Peyer's patch (tissue), 4 donors: ENCODE data around the gene FABP3. TPM values are rescaled to one million over a fixed set of nuclear protein-coding genes. Genes with fewer than 3 reads are reported as not detected.

ENCODE experiments used
- DNase-seq, 3 donors: peaks; one replicate each; pipeline ENCODE4 v3.0.0-alpha.2; 2017 to 2019
- H3K27ac ChIP-seq, 4 donors: fragments of 200-600 bp; sonication (generic); one replicate each; pipeline ENCODE4 v1.5.1; 2016 to 2019
- H3K27me3 ChIP-seq, 2 donors: fragments of 200-600 bp; sonication (generic); one replicate each; pipeline ENCODE4 v1.5.1; 2019
- H3K36me3 ChIP-seq, 3 donors: fragments of 200-600 bp; sonication (generic); one replicate each; pipeline ENCODE4 v1.5.1; 2016 to 2019
- H3K4me1 ChIP-seq, 4 donors: fragments of 200-600 bp; sonication (generic); one replicate each; pipeline ENCODE4 v1.5.1; 2016 to 2019
- H3K4me3 ChIP-seq, 4 donors: fragments of 200-600 bp; sonication (generic); 1 replicate in 3 of 4; 2 replicates in 1 of 4; pipeline ENCODE4 v1.5.1; 2016 to 2019; ENCODE audit warnings: mild to moderate bottlenecking in 1 of 4
- H3K9me3 ChIP-seq, 4 donors: fragments of 200-600 bp; sonication (generic); one replicate each; pipeline ENCODE4 v1.5.1; 2016 to 2019; ENCODE audit warnings: mild to moderate bottlenecking in 1 of 4
- POLR2A ChIP-seq, 2 donors: fragments of 450-650 bp; IDR thresholded peaks; one replicate each; pipeline ENCODE4 v1.5.1; 2017; ENCODE audit warnings: antibody characterized with exemption in 2 of 2, mild to moderate bottlenecking in 2 of 2, moderate library complexity in 2 of 2
- total RNA-seq, 4 donors: library from RNA; depleted of rRNA; stranded (reverse); fragments of >200 nt; gene quantifications; one replicate each; pipeline ENCODE4 v1.1.0, GENCODE V29; 2016
- TF ChIP-seq, protein P1 (sequence below), 6 experiments: fragments of 450-650 bp in 4 of 6; fragments of 200-600 bp in 2 of 6; sonication (generic) in 1 of 6; IDR thresholded peaks; one replicate each; pipeline ENCODE4 v1.5.1; 2017 to 2019; ENCODE audit warnings: antibody characterized with exemption in 6 of 6, mild to moderate bottlenecking in 3 of 6, moderate library complexity in 1 of 6

FABP3 gene
- total RNA-seq, 4 donors from 2014 or later: 2.7 to 15.7 TPM; not detected in 2

DNA sequence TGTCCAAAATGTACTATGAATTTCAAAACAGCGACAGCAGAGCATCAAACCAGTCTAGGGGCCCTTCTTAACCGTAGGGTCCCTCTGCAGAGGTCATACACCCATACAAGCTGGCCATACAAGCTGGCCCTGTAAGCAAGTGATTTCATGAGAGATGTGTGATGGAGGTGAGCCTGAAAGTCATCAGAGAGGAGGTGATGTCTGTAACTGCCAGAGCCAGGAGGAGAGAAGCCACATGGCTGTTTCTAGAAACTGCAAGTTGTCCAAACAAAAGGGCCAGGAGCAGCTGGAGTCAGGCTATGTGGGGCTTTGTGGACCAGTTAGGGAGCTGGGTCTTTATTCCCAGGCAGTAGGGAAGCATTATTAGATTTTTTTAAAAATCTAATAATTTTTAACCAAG, 25.4 kb upstream of the FABP3 start:
- TF ChIP-seq, protein P1, sequence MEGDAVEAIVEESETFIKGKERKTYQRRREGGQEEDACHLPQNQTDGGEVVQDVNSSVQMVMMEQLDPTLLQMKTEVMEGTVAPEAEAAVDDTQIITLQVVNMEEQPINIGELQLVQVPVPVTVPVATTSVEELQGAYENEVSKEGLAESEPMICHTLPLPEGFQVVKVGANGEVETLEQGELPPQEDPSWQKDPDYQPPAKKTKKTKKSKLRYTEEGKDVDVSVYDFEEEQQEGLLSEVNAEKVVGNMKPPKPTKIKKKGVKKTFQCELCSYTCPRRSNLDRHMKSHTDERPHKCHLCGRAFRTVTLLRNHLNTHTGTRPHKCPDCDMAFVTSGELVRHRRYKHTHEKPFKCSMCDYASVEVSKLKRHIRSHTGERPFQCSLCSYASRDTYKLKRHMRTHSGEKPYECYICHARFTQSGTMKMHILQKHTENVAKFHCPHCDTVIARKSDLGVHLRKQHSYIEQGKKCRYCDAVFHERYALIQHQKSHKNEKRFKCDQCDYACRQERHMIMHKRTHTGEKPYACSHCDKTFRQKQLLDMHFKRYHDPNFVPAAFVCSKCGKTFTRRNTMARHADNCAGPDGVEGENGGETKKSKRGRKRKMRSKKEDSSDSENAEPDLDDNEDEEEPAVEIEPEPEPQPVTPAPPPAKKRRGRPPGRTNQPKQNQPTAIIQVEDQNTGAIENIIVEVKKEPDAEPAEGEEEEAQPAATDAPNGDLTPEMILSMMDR (IDR thresholded peaks at IDR 0.05): no peak
- no peak for TF ChIP-seq POLR2A (IDR thresholded peaks at IDR 0.05)
- H3K4me1 ChIP-seq: peaks cover 0 to 6% (median 2%) of the 10 kb centered on the region in 4 donors
- no peak overlapping the region for H3K4me3 ChIP-seq
- H3K9me3 ChIP-seq: no peaks in the 10 kb centered on the region
- H3K27me3 ChIP-seq: no peaks in the 10 kb centered on the region
- H3K27ac ChIP-seq: no peak overlapping the region
- H3K36me3 ChIP-seq: no peaks in the 10 kb centered on the region
- DNase-seq: no peak

DNA sequence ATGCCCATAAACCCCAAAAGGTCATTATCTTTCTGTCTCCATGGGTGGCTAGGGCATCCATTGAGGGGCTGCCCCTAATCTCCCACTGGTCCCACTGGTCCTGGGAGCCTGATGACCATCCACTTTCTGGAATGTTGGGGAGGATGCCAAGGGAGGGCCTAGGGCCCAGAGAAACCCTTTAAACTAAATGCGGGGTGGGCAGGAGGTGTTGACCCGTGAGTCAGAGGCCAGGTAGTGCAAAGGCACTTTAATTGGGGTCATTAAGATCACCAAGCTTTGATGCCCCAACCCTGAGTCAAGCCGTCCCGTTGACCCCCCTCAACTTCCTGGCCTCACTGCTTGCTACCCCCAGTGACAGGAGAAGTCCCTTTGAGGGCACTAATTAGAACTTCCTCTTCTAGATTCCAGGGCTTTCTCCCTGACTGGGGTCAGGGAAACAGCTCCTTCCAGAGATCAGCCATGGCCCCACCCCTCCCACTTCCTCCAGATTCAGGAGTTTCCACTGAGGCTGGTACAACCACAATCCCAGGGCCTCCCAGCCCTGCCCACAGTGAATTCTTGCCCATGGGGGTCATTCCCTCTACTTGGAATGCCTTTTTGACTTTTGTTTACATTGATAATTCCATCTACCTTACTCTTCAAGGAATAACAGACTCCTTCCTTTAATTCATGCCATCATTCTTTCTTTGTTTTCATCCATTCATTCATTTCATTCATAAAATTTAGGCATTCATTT, 24.7 kb upstream of the FABP3 start:
- no peak for TF ChIP-seq POLR2A (IDR thresholded peaks at IDR 0.05)
- TF ChIP-seq, protein P1 (IDR thresholded peaks at IDR 0.05): no peak
- Histone ChIP-seq H3K36me3 (no peaks in the 10 kb centered on the region), H3K9me3 (no peaks in the 10 kb centered on the region), H3K27ac (no peak overlapping the region), H3K4me1 (peaks cover 0 to 6% (median 2%) of the 10 kb centered on the region in 4 donors), H3K4me3 (no peak overlapping the region), H3K27me3 (no peaks in the 10 kb centered on the region)
- DNase-seq: no peak

DNA sequence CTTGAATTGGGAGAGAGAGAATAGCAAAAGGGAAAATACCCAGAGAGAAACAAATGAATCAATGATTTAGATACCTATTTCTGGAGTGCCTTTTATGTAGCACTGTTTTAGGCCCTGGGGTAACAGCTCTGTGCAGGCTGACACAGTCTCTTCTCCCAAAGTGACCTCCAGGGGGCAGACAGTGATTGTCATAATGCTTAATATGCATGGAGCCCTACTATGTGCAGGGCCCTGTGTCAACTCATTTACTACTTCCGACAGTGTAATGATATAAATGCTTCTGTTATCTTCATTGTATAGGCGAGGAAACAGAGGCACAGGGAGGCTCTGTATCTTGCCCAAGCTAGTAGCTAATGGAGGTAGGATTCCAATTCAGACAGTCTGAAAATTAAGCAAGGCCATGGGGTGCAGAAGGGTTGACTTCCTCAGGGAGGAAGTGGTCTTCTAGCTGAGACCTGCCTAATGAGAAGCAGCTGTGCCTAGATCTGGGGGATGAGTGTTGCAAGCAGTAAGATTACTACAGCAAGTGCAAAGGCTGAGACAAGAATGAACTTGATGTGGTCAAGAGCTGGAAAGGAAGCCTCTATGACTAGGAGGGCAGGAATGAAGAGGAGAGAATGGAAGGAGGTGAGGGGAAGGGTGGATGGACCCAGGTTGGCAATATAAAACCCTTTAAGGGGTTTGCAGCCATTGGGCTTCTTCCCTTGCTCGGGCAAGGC, 23.9 kb upstream of the FABP3 start:
- no peak for DNase-seq
- H3K27me3 ChIP-seq: no peaks in the 10 kb centered on the region
- peaks cover 0 to 6% (median 2%) of the 10 kb centered on the region in 4 donors for H3K4me1 ChIP-seq
- H3K27ac ChIP-seq: no peak overlapping the region
- no peak for TF ChIP-seq POLR2A (IDR thresholded peaks at IDR 0.05)
- TF ChIP-seq, protein P1 (IDR thresholded peaks at IDR 0.05): peak in 3 of 6 experiments; percentile 5 to 30 (median 26)
- no peaks in the 10 kb centered on the region for H3K9me3 ChIP-seq
- no peaks in the 10 kb centered on the region for H3K36me3 ChIP-seq
- no peak overlapping the region for H3K4me3 ChIP-seq

DNA sequence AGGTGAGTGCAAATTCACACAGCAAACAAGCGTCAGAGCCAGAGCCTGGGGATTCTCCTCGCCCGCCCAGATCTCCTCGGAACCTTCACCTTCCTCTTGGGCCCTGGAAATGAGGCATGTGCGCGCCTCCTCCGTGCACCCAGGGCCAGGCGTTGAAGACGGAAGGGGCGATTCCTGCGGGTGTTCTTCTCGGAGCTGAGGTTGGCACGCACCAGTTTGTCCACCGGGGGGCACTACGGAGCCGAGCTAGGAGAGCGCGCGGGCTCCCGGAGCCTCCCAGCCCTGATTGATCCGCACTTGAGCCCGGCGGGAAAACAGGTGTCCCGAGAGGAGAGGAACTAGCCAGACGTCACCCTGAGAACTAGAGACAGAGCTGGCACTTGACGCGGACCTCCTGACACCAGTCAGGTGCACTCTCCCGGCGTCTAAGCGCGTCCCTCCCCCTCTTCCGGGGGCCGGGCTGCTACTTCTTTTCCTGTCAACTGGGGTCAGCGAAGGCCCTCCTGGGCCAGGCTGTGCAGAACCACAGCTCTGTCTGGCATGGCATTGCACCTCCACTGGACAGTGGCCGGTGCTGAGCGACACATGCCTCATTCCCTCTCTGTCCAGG, 21.8 kb upstream of the FABP3 start:
- Histone ChIP-seq H3K27ac (no peak overlapping the region), H3K27me3 (no peaks in the 10 kb centered on the region), H3K4me1 (peaks cover 0 to 6% (median 2%) of the 10 kb centered on the region in 4 donors), H3K9me3 (no peaks in the 10 kb centered on the region), H3K4me3 (peak overlapping the region; percentile 24 to 49 (median 32)), H3K36me3 (no peaks in the 10 kb centered on the region)
- peak in 1 of 2 donors; percentile 6 for TF ChIP-seq POLR2A (IDR thresholded peaks at IDR 0.05)
- TF ChIP-seq, protein P1 (IDR thresholded peaks at IDR 0.05): peak; percentile 64 to 92 (median 88)
- DNase-seq: peak; percentile 80 to 94 (median 94)

DNA sequence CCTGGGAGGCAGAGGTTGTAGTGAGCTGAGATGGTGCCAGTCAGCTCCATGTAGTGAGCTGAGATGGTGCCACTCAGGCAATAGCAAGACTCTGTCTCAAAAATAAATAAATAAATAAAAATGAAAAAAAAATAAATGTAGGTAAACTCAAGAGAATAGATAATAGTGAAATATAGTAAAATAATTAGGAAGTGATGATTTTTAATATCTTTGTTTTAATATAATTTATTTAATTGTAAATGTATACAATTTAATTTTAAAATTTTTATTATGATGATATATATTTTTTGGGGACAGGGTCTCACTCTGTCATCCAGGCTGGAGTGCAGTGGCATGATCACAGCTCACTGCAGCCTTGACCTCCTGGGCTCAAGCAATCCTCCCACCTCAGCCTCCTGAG, 20.6 kb upstream of the FABP3 start:
- no peak for DNase-seq
- TF ChIP-seq, protein P1 (IDR thresholded peaks at IDR 0.05): no peak
- TF ChIP-seq POLR2A (IDR thresholded peaks at IDR 0.05): no peak
- no peaks in the 10 kb centered on the region for H3K9me3 ChIP-seq

More for the DNA sequence above, 20.6 kb upstream of the FABP3 start:
- Histone ChIP-seq H3K4me1 (peaks cover 0 to 6% (median 2%) of the 10 kb centered on the region in 4 donors), H3K4me3 (no peak overlapping the region), H3K36me3 (no peaks in the 10 kb centered on the region), H3K27ac (no peak overlapping the region), H3K27me3 (no peaks in the 10 kb centered on the region)
